ENCODE results near the gene KCNQ5.

KCNQ5 gene

DNA sequence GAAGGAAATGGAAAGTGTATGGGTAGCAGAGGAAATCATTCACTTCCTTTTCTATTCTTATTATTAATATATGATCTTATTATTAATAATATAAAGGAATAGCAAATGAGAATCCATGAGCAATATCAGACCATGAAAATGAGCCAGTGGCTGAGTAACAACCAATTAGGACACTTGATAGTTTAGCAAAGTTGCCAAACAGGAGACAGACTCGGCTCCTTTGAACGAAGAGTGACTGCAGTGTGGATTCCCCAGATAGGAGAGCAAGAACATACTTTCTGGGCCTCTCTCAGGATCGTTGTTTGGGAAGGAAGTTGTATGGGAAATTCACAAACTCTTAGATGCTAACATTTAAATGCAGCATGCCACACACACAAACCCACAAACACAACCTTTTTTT is 381.4 kb downstream of the KCNQ5 start:
- Histone ChIP-seq H3K9ac (ENCODE audit: insufficient read length) (no peak overlapping the region), H3K36me3 (ENCODE audit: insufficient read depth, low read length) (peaks cover 14% of the 10 kb centered on the region; the same call in 1 of the 2 replicates), H3K4me3 (no peak overlapping the region), H3K9me3 (ENCODE audit: low read depth, low read length) (no peaks in the 10 kb centered on the region), H3K27ac (no peak overlapping the region)
- no peak for DNase-seq (ENCODE audit: low read depth, low spot score)
- no peak for TF ChIP-seq FOXP2 (optimal IDR thresholded peaks at IDR 0.05; ENCODE audit: control extremely low read depth, extremely low read length, insufficient read depth)
- TF ChIP-seq POLR2AphosphoS5 (IDR thresholded peaks at IDR 0.05; ENCODE audit: borderline replicate concordance, low read depth, low read length): no peak
- TF ChIP-seq EZH2 (IDR thresholded peaks at IDR 0.05): no peak

DNA sequence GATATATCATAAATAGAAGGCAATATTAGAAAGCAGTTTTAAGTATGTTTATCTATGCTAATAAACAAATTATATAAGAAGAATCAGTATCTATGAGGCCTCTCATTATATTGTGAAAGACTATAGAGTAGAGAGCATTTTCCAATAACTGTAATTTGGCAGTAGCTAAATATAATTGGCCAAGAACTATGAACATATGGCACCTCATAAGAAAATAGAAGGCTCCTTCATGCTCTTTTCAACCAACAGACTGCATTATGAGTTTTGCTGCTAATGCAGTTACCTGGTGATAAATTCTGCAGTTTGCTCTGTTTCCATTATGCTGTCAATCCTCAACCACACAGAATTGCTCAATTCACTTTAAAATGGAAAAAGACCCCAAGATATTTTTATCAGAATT is 382.4 kb downstream of the KCNQ5 start:
- DNase-seq (ENCODE audit: low read depth, low spot score): no peak

DNA sequence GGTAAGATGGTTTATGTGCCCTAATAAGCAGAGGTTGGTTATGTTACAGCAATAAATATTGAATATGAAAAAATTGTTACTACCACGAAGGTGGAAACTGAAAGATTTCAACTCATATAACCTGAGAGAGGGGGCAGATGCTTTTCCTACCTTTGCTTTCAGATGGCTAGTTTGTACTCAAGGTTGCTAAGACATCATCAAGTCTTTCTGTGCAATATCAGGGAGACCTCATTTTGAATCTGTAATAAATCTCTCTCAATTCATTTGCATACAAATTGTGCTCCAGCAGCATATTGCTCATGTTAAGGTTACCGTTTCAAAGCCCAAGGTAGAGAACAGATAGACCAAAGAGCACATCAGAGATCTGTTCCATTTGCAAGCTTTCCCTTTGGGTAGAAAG is 383.0 kb downstream of the KCNQ5 start:
- no peak overlapping the region for H3K9ac ChIP-seq (ENCODE audit: insufficient read length)
- no peak overlapping the region for H3K4me3 ChIP-seq
- no peak for TF ChIP-seq FOXP2 (optimal IDR thresholded peaks at IDR 0.05; ENCODE audit: control extremely low read depth, extremely low read length, insufficient read depth)
- TF ChIP-seq POLR2AphosphoS5 (IDR thresholded peaks at IDR 0.05; ENCODE audit: borderline replicate concordance, low read depth, low read length): no peak
- TF ChIP-seq EZH2 (IDR thresholded peaks at IDR 0.05): no peak
- H3K36me3 ChIP-seq (ENCODE audit: insufficient read depth, low read length): peaks cover 20% of the 10 kb centered on the region
- H3K9me3 ChIP-seq (ENCODE audit: low read depth, low read length): no peaks in the 10 kb centered on the region
- H3K27ac ChIP-seq: no peak overlapping the region
- no peak for DNase-seq (ENCODE audit: low read depth, low spot score)

More for the DNA sequence above, 382.4 kb downstream of the KCNQ5 start:
- Histone ChIP-seq H3K36me3 (ENCODE audit: insufficient read depth, low read length) (peaks cover 20% of the 10 kb centered on the region), H3K9ac (ENCODE audit: insufficient read length) (no peak overlapping the region), H3K4me3 (no peak overlapping the region), H3K9me3 (ENCODE audit: low read depth, low read length) (no peaks in the 10 kb centered on the region), H3K27ac (no peak overlapping the region)
- TF ChIP-seq POLR2AphosphoS5 (IDR thresholded peaks at IDR 0.05; ENCODE audit: borderline replicate concordance, low read depth, low read length) (no peak), EZH2 (IDR thresholded peaks at IDR 0.05) (no peak), FOXP2 (optimal IDR thresholded peaks at IDR 0.05; ENCODE audit: control extremely low read depth, extremely low read length, insufficient read depth) (no peak)

DNA sequence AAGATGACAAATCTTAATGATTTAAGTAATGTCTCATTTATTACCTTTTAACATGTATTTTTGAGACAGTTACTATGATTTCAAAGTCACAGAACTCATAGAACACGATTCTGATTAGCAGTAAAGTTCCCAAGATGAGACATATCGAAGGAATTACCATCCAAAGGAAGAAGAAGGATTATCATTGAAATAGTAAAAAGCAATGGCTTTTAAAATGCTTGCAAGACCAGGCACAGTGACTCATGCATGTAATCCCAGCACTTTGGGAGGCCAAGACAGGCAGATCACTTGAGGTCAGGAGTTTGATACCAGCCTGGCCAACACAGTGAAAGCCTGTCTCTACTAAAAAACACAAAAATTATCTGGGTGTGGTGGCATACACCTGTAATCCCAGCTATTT is 384.3 kb downstream of the KCNQ5 start:
- Histone ChIP-seq H3K27ac (no peak overlapping the region), H3K9ac (ENCODE audit: insufficient read length) (no peak overlapping the region), H3K4me3 (no peak overlapping the region), H3K9me3 (ENCODE audit: low read depth, low read length) (no peaks in the 10 kb centered on the region), H3K36me3 (ENCODE audit: insufficient read depth, low read length) (peaks cover 20% of the 10 kb centered on the region)
- DNase-seq (ENCODE audit: low read depth, low spot score): no peak
- TF ChIP-seq EZH2 (IDR thresholded peaks at IDR 0.05) (no peak), POLR2AphosphoS5 (IDR thresholded peaks at IDR 0.05; ENCODE audit: borderline replicate concordance, low read depth, low read length) (no peak), FOXP2 (optimal IDR thresholded peaks at IDR 0.05; ENCODE audit: control extremely low read depth, extremely low read length, insufficient read depth) (no peak)

DNA sequence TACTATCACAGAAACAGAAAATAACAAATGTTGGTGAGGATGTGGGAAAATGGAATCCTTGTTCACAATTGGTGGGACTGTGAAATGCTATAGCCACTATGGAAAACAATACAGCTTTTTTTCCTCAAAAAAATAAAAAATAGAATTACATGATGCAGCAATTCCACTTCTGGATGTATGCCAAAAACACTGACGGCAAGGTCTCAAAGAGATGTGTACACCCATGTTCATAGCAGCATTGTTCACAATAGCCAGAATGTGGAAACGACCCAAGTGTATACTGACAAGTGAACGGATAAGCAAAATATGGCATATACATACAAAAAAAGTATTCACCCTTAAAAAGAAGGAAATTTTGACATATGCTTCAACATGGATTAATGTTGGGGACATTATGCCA is 390.1 kb downstream of the KCNQ5 start:
- H3K36me3 ChIP-seq (ENCODE audit: insufficient read depth, low read length): peaks cover 19% of the 10 kb centered on the region
- no peak overlapping the region for H3K27ac ChIP-seq
- TF ChIP-seq EZH2 (IDR thresholded peaks at IDR 0.05) (no peak), POLR2AphosphoS5 (IDR thresholded peaks at IDR 0.05; ENCODE audit: borderline replicate concordance, low read depth, low read length) (no peak), FOXP2 (optimal IDR thresholded peaks at IDR 0.05; ENCODE audit: control extremely low read depth, extremely low read length, insufficient read depth) (no peak)
- H3K4me3 ChIP-seq: no peak overlapping the region
- no peak overlapping the region for H3K9ac ChIP-seq (ENCODE audit: insufficient read length)
- no peak for DNase-seq (ENCODE audit: low read depth, low spot score)
- H3K9me3 ChIP-seq (ENCODE audit: low read depth, low read length): no peaks in the 10 kb centered on the region

DNA sequence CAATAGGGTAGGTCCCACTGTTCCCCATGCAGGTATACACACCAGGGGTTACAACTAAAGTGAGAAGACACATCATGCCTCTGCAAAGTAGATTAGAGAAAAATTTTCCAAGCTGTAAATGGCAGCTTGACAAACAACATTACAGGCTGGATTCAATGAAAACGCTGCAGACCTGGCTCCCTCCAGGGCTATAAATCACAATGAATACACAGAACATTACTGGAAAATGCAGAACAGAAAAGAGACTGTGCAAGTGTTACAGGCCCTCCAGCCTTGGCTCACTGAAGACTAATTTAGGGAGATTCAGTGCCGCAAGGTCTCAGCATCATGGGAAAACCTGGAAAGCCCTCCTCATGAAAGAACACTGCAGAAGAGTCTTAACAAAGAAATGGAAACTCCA is 395.6 kb downstream of the KCNQ5 start:
- no peaks in the 10 kb centered on the region for H3K36me3 ChIP-seq (ENCODE audit: insufficient read depth, low read length)
- H3K9me3 ChIP-seq (ENCODE audit: low read depth, low read length): no peaks in the 10 kb centered on the region
- no peak overlapping the region for H3K4me3 ChIP-seq
- H3K9ac ChIP-seq (ENCODE audit: insufficient read length): no peak overlapping the region
- TF ChIP-seq FOXP2 (optimal IDR thresholded peaks at IDR 0.05; ENCODE audit: control extremely low read depth, extremely low read length, insufficient read depth) (no peak), POLR2AphosphoS5 (IDR thresholded peaks at IDR 0.05; ENCODE audit: borderline replicate concordance, low read depth, low read length) (no peak), EZH2 (IDR thresholded peaks at IDR 0.05) (no peak)
- no peak for DNase-seq (ENCODE audit: low read depth, low spot score)
- H3K27ac ChIP-seq: no peak overlapping the region

DNA sequence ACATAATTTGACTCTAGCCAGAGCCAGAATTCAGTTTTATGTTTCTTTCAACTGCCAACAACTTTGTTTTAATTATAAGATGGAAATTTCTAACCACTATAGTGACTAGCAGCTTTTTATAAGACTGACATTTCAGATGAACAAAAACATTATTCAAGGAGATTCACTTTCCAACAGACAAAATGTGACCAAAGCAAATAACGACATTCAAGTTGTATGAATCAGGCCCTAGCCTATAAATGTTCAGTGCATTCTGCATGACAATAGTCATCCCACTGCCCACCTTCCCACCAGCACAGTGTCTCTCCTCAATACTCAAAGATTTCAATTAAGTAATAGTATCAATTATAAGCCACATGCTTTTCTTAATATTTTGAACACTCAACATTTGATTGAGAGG is 402.7 kb downstream of the KCNQ5 start:
- H3K4me3 ChIP-seq: no peak overlapping the region
- H3K27ac ChIP-seq: no peak overlapping the region
- H3K36me3 ChIP-seq (ENCODE audit: insufficient read depth, low read length): no peaks in the 10 kb centered on the region
- TF ChIP-seq FOXP2 (optimal IDR thresholded peaks at IDR 0.05; ENCODE audit: control extremely low read depth, extremely low read length, insufficient read depth): no peak
- TF ChIP-seq POLR2AphosphoS5 (IDR thresholded peaks at IDR 0.05; ENCODE audit: borderline replicate concordance, low read depth, low read length): no peak
- no peak for TF ChIP-seq EZH2 (IDR thresholded peaks at IDR 0.05)
- no peak overlapping the region for H3K9ac ChIP-seq (ENCODE audit: insufficient read length)
- DNase-seq (ENCODE audit: low read depth, low spot score): no peak
- no peaks in the 10 kb centered on the region for H3K9me3 ChIP-seq (ENCODE audit: low read depth, low read length)

DNA sequence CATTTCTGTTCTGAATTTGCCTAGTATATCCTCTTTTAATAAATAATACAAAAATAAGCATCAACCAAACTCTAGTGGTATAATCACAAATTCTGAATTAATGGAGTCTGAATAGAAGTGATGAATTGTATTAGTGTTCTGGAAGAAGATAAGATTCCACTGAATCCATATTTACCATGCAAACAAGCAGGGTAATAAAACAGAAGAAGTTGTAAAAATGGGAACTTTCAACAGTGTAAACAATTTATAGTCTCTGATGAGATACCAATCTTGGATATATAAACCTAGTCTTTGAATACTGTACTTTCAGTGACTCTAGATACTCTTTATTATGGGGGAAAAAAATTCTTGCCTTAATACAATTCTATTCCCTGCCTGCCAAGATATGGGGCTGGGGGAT is 405.8 kb downstream of the KCNQ5 start:
- Histone ChIP-seq H3K4me3 (no peak overlapping the region), H3K27ac (no peak overlapping the region), H3K36me3 (ENCODE audit: insufficient read depth, low read length) (no peaks in the 10 kb centered on the region), H3K9me3 (ENCODE audit: low read depth, low read length) (no peaks in the 10 kb centered on the region), H3K9ac (ENCODE audit: insufficient read length) (no peak overlapping the region)
- no peak for DNase-seq (ENCODE audit: low read depth, low spot score)
- TF ChIP-seq EZH2 (IDR thresholded peaks at IDR 0.05): no peak
- no peak for TF ChIP-seq POLR2AphosphoS5 (IDR thresholded peaks at IDR 0.05; ENCODE audit: borderline replicate concordance, low read depth, low read length)
- no peak for TF ChIP-seq FOXP2 (optimal IDR thresholded peaks at IDR 0.05; ENCODE audit: control extremely low read depth, extremely low read length, insufficient read depth)

DNA sequence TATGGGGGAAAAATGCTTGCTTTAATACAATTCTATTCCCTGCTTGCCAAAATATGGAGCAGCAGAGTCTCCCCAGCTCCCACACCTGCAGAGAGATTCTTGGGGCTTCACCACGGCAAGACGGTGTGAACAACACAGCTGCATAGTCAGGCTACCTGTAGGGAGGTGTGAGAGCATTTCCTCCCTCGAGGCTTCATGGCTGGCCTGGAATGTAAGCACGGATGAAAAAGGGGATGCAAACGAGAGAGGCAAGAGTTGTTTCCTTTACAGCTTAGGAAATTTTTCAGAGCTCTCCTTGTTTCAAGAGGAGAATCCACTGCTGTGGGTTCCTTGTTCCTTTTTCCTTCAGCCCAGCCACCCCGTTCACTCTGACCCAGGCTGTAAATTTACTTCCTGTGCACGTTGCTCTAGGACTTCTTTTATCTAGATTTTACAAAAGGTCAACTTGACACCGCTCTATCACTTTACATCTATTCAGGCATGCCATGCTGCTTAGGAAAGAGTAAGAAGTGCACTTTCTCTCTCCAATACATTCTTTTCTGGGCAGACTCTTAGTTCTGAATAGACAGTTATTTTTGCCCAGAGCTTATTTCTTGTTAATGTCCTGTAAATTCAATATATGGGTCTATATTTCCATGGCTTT is 406.4 kb downstream of the KCNQ5 start:
- no peak for DNase-seq (ENCODE audit: low read depth, low spot score)
- H3K4me3 ChIP-seq: no peak overlapping the region
- H3K36me3 ChIP-seq (ENCODE audit: insufficient read depth, low read length): no peaks in the 10 kb centered on the region
- no peaks in the 10 kb centered on the region for H3K9me3 ChIP-seq (ENCODE audit: low read depth, low read length)
- H3K27ac ChIP-seq: no peak overlapping the region
- no peak for TF ChIP-seq FOXP2 (optimal IDR thresholded peaks at IDR 0.05; ENCODE audit: control extremely low read depth, extremely low read length, insufficient read depth)
- H3K9ac ChIP-seq (ENCODE audit: insufficient read length): no peak overlapping the region
